K562 (cell line): ENCODE measurements around the gene CCDC138. TPM values are rescaled to one million over a fixed set of nuclear protein-coding genes. Genes with fewer than 3 reads are reported as not detected.

ENCODE experiments used
- CC2D1A ChIP-seq: fragments of 450-650 bp; IDR thresholded peaks from 2 replicates; pipeline ENCODE4 v1.6.1; 2017; ENCODE audit warnings: mild to moderate bottlenecking
- ETV1 ChIP-seq: fragments of 450-650 bp; conservative IDR thresholded peaks from 2 replicates; pipeline ENCODE4 v1.6.1; 2016; ENCODE audit warnings: missing genetic modification characterization, control low read depth, low read depth, missing compliant biosample characterization
- EZH2 ChIP-seq: IDR thresholded peaks from 2 replicates; pipeline ENCODE4 v1.6.1; 2012; ENCODE audit warnings: low read depth, mild to moderate bottlenecking, inconsistent platforms, low read length, borderline replicate concordance
- FIP1L1 ChIP-seq: fragments of 200-400 bp; formaldehyde crosslinking; IDR thresholded peaks from 2 replicates; pipeline ENCODE4 v1.6.1; 2018; ENCODE audit warnings: mild to moderate bottlenecking, low read depth, low read length; ENCODE audit not compliant: poor library complexity, severe bottlenecking
- FOXM1 ChIP-seq, 2 experiments: fragments of 450-650 bp in 1 of 2; sonication (generic) in 1 of 2; formaldehyde crosslinking in 1 of 2; IDR thresholded peaks; 2 replicates each; pipeline versions ENCODE4 v1.6.1 to v1.9.0; 2017 to 2022; ENCODE audit warnings: low read depth in 2 of 2, mild to moderate bottlenecking in 2 of 2, missing genetic modification reagents in 1 of 2, moderate library complexity in 1 of 2
- GMEB1 ChIP-seq: fragments of 250-450 bp; sonication (Bioruptor Pico); IDR thresholded peaks from 2 replicates; pipeline ENCODE4 v1.4.0; 2020; ENCODE audit warnings: mild to moderate bottlenecking
- HES1 ChIP-seq: fragments of 450-650 bp; IDR thresholded peaks from 2 replicates; pipeline ENCODE4 v1.6.1; 2016; ENCODE audit warnings: low read depth, mild to moderate bottlenecking, moderate library complexity
- IFI16 ChIP-seq: fragments of 250-450 bp; sonication (Bioruptor Pico); IDR thresholded peaks from 2 replicates; pipeline ENCODE4 v2.1.2; 2022; ENCODE audit warnings: mild to moderate bottlenecking, inconsistent platforms
- JUND ChIP-seq, 2 experiments: IDR thresholded peaks; 2 replicates in 1 of 2; 3 replicates in 1 of 2; pipeline ENCODE4 v1.6.1; 2011; ENCODE audit warnings: borderline replicate concordance in 2 of 2, low read depth in 2 of 2, low read length in 2 of 2, improper control_type of control experiment in 1 of 2, missing biosample characterization in 1 of 2, missing genetic modification characterization in 1 of 2, missing genetic modification reagents in 1 of 2
- MCM5 ChIP-seq: fragments of 450-650 bp; IDR thresholded peaks from 2 replicates; pipeline ENCODE4 v1.6.1; 2016; ENCODE audit warnings: low read depth
- NR0B1 ChIP-seq: fragments of 450-650 bp; IDR thresholded peaks from one replicate; pipeline ENCODE4 v1.6.1; 2018; ENCODE audit warnings: mild to moderate bottlenecking, moderate library complexity; ENCODE audit not compliant: partially characterized antibody
- PTBP1 ChIP-seq: fragments of 200-400 bp; formaldehyde crosslinking; IDR thresholded peaks from 2 replicates; pipeline ENCODE4 v1.6.1; 2017; ENCODE audit warnings: low read depth, low read length
- RBM25 ChIP-seq: fragments of 200-400 bp; formaldehyde crosslinking; IDR thresholded peaks from 2 replicates; pipeline ENCODE4 v1.6.1; 2018; ENCODE audit warnings: low read length, low read depth, moderate library complexity; ENCODE audit not compliant: severe bottlenecking
- TRIM24 ChIP-seq, 2 experiments: fragments of 450-650 bp; IDR thresholded peaks; 2 replicates each; pipeline ENCODE4 v1.6.1; 2016
- TSC22D4 ChIP-seq: fragments of 450-650 bp; IDR thresholded peaks from 2 replicates; pipeline ENCODE4 v1.6.1; 2016; ENCODE audit warnings: missing genetic modification characterization, missing biosample characterization, control low read depth
- ZBTB5 ChIP-seq: fragments of 450-650 bp; IDR thresholded peaks from 2 replicates; pipeline ENCODE4 v1.6.1; 2017; ENCODE audit warnings: antibody characterized with exemption
- ZKSCAN1 ChIP-seq: fragments of 150-350 bp; IDR thresholded peaks from 2 replicates; pipeline ENCODE4 v1.6.1; 2016; ENCODE audit warnings: low read depth, low read length
- ZNF134 ChIP-seq: fragments of 250-450 bp; sonication (Bioruptor Pico); conservative IDR thresholded peaks from 2 replicates; pipeline ENCODE4 v1.4.0; 2020
- ZNF140 ChIP-seq: fragments of 250-450 bp; sonication (Bioruptor Pico); IDR thresholded peaks from 2 replicates; pipeline ENCODE4 v1.8.0; 2021; ENCODE audit warnings: moderate library complexity, mild to moderate bottlenecking, inconsistent platforms
- ZNF23 ChIP-seq: fragments of 250-450 bp; sonication (Bioruptor Pico); IDR thresholded peaks from 2 replicates; pipeline ENCODE4 v1.4.0; 2020; ENCODE audit warnings: mild to moderate bottlenecking
- ZNF232 ChIP-seq: sonication (generic); formaldehyde crosslinking; IDR thresholded peaks from 2 replicates; pipeline ENCODE4 v1.8.0; 2022; ENCODE audit warnings: mild to moderate bottlenecking, missing genetic modification reagents
- ZNF3 ChIP-seq: fragments of 250-450 bp; sonication (Bioruptor Pico); IDR thresholded peaks from 2 replicates; pipeline ENCODE4 v1.5.0; 2021; ENCODE audit warnings: mild to moderate bottlenecking, moderate library complexity
- ZNF311 ChIP-seq: fragments of 250-450 bp; sonication (Bioruptor Pico); IDR thresholded peaks from 2 replicates; pipeline ENCODE4 v1.4.0; 2020; ENCODE audit warnings: mild to moderate bottlenecking, moderate library complexity
- polyA plus RNA-seq, 8 experiments: library from polyadenylated mRNA; depleted of rRNA in 4 of 8; stranded (reverse) in 5 of 8; unstranded in 3 of 8; fragments of >200 nt; fragmentation: Nextera tagmentation in 2 of 8; fragmentation: Illumina TruSeq in 1 of 8; extraction: Ambion mirVana in 2 of 8; extraction: Trizol in 1 of 8; gene quantifications; 2 replicates each; pipeline versions ENCODE4 v1.2.1 to v1.2.3, GENCODE V29; 2011 to 2014; ENCODE audit warnings: inconsistent platforms in 1 of 8, missing spikeins in 1 of 8
- total RNA-seq, 7 experiments: library from RNA; depleted of rRNA in 6 of 7; stranded (reverse); fragments of >200 nt in 6 of 7; fragmentation: Illumina TruSeq in 2 of 7; extraction: Trizol in 2 of 7; gene quantifications; 2 replicates each; pipeline versions ENCODE4 v1.2.1 to v1.2.3, GENCODE V29; 2011 to 2021; ENCODE audit warnings: low replicate concordance in 1 of 7

The CCDC138 gene
- total and polyA plus RNA-seq, 9 of the 15 experiments (the other 6 are each of a cell fraction or from before 2014, with no cell fraction given) = 17.5 to 44.6 (median 26.7) TPM

GRCh38 chr2:108786354-108787215 is at the start of gene CCDC138 (continued):
- no peak for TF ChIP-seq HES1
- TF ChIP-seq PTBP1 = no peak
- TF ChIP-seq RBM25 = peak; percentile 78
- TF ChIP-seq ETV1 (tag) = no peak
- TF ChIP-seq ZNF311 (CRISPR knock-in tag) = no peak
- no peak for TF ChIP-seq TSC22D4 (tag)
- no peak for TF ChIP-seq ZNF23 (CRISPR knock-in tag)
- no peak for TF ChIP-seq ZNF232 (CRISPR knock-in tag)
- TF ChIP-seq ZNF134 (CRISPR knock-in tag) = no peak
- TF ChIP-seq GMEB1 (CRISPR knock-in tag) = peak; percentile 99
- no peak for TF ChIP-seq MCM5
- TF ChIP-seq ZKSCAN1 = no peak
- TF ChIP-seq FIP1L1 = peak; percentile 80
- no peak for TF ChIP-seq TRIM24 (IDR thresholded peaks at IDR 0.05)
- TF ChIP-seq FOXM1 (IDR thresholded peaks at IDR 0.05; ENCODE audit: low read depth) = no peak
- TF ChIP-seq FOXM1 (CRISPR knock-in tag; IDR thresholded peaks at IDR 0.05; ENCODE audit: low read depth) = peak; percentile 88; the same call in 1 of the 2 replicates
- TF ChIP-seq ZBTB5 = no peak
- TF ChIP-seq ZNF140 (CRISPR knock-in tag) = no peak
- TF ChIP-seq EZH2 = no peak
- no peak for TF ChIP-seq CC2D1A
- TF ChIP-seq IFI16 (CRISPR knock-in tag) = no peak
- no peak for TF ChIP-seq ZNF3 (CRISPR knock-in tag)
- TF ChIP-seq JUND (IDR thresholded peaks at IDR 0.05; ENCODE audit: borderline replicate concordance, low read depth, low read length) = peak; percentile 55; the same call in 1 of the 2 replicates
- TF ChIP-seq JUND (tag; IDR thresholded peaks at IDR 0.05; ENCODE audit: borderline replicate concordance, low read depth, low read length) = no peak; the same call in 2 of the 3 replicates
- no peak for TF ChIP-seq NR0B1
